COLO668 (cell line): ENCODE measurements around the gene ZNF385D.

ENCODE experiments used
- DNase-seq: peaks from one replicate; lab custom pipeline; 2025; ENCODE audit not compliant: unreplicated experiment; lab: John Stamatoyannopoulos, UW

The ZNF385D gene

GRCh38 chr3:21462141-21462540 is 288.9 kb downstream of the ZNF385D start:
- no peak for DNase-seq

GRCh38 chr3:21457084-21457483 is 293.9 kb downstream of the ZNF385D start:
- DNase-seq: no peak

DNA sequence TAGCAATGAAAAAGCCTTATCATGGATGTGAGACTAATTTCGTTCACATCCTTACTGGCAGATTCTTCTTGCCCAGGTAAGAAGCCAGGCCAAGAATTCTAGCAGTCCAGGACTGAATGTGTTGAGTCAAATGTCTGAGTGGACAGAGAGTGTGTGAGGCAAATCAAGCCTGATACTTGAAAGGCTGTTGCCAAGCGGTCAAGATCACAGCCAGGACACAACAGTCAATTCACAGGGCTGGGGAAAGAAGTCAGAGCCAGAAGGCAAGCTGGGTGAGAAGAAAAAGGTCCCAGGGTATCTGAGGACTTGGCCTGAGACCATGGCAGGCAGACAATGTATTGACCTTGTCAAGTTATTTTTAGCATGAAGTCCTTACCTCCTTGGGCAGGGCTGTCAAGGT is 301.3 kb downstream of the ZNF385D start:
- no peak for DNase-seq

GRCh38 chr3:21447476-21448151 is 303.4 kb downstream of the ZNF385D start:
- no peak for DNase-seq

DNA sequence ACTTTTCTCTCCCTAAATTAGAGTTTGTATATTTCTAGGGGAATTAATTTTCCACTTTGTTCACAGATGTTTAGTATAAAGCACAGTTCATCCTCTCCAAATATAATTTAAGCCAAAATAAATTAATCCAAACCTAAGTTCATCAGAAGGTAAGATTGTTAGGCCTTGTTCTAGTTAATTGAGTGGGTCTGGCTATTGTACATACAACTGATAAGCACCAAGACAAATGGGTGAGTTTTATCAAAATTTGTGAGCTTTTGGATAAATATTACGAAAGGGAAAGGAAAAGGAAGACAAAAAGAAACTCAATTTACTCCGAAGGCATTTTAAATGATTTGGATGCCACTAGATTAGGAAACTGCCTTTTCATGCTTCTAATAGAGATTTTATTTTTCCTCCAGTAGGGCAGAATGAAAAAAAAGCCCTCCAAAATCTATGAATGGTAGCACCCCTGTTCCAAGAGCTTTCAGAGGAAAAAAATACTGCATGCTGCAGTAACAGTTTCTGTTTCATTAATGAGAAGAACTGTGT is 304.0 kb downstream of the ZNF385D start:
- no peak for DNase-seq

- DNase-seq: no peak
These were observed 305.0 kb downstream of the ZNF385D start for GRCh38 chr3:21446027-21446426.

DNA sequence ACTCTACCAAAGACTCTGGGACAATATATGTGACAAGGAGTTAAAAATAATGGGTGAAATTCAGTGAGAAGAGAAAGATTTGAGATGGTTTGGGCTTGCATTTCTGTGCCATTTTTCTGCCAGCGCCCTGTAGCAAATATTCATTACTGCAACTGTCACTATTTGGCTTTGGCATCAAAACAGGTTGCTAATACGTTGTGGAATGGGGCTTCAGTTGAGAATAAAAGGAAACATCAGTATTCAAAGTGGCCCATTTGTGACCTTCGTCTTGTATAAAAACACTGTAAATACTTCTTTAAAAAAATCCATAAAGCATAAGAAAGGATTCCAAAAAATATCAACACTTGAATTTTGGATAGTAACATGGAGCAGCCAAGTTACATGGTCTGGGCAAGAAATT is 309.2 kb downstream of the ZNF385D start:
- no peak for DNase-seq

- DNase-seq: no peak
These were observed 314.2 kb downstream of the ZNF385D start for GRCh38 chr3:21436835-21437234.

DNA sequence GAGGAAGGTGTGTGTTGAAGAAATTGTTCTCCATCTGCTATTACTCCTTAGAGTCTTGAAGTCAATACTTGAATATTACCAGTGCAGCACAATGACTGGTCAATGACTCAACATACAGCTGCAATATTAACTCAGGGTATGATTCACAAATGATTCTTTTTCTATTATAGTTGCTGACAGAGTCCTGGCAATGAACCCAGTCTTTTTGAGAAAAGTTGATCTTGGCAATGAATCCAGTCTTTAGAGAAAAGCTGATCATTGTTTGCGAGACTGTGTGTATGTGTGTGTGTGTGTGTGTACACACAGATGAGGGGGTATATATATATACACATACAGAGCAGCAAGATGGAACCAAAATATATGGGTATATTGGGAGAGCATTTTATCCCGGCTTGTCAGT is 315.1 kb downstream of the ZNF385D start:
- no peak for DNase-seq

DNA sequence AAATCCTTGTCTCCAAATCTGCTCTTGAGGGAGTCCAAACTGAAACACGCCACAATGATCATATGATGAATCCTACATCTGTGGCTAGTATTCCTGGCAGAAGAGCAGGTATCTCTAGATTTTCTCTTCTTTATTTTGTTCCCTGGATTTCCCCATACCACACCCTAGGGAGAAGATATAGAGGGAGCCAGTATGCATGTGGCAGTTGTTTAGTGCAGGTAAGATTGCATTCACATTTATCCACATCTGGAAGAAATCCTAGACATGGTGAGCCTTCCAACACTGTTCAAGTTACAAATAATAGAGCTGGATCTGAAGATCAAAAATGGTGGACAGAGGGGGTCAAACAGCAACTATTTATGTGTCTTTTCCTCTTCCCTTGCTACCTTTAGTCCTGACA is 316.7 kb downstream of the ZNF385D start:
- no peak for DNase-seq

DNA sequence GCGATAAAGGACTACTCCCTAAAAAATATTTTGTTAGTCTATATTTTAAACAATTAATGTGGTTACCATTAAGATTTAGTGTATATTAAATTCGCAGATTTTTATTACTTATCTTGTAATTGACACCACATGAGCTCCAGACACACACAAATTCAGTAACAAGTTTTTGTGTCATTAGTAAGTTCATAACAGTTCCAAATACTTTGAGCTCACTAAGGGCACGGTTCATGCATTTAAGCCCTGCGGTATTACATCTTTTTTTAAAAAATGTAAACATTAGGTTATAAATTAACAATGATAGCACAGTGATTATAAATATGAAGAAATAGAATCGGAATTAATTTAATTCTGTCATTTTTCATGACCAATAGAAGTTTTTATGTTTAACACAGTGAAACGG is 317.3 kb downstream of the ZNF385D start:
- no peak for DNase-seq

DNA sequence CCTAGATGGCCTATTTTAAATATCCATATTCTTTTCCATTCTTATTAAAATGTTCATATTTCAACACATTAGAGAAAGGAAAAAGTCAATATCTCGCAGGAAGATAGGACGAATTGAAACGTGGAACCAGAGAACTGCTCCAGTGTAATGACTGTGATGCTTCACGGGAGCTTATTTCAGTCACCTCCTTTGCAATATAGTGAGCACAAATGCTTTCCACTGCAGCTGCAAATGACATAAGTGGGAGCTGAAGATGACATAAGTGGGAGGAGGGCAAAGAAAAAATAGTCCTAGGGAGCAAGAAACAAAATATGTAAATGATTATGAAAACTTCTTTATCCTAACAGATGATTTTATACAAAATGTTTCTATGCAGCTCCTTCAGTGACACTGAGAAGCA is 324.1 kb downstream of the ZNF385D start:
- DNase-seq: no peak

DNA sequence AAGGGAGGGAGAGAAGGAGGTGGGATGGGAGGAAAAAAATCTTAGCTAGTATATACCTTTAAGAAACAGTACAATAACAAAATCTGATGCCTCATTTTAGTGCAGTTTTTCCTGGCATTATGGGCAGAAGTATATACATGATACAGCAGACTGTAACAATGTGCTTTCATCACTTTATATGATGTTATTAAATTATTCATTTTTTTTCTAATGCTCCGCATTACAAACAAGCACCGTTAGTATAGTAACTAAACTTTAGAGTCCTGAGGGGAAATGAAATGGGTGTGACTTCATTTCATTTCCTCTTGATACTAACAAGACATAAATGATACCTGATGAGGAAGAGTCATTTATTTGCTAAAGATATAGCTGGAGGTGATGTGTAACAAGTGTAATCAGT is 325.3 kb downstream of the ZNF385D start:
- no peak for DNase-seq

DNA sequence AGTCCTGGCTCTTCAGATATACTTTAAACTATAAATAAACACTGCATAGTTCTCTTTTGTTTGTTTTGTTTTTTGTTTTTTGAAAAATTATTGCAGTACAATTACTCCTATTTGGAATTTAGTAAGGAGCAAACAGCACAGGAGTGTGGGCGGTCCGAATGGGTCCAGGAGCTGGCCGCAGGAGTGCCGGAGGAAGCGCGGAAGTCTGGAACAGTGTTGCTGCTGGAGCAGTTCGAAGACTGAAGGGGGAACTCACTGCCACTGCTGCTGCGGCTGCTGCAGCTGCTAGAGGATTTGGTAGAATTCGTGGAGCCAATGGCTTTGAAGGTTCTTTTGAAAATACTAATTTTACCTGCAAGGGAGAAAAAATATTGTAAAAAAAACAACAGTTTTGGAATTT is 329.9 kb downstream of the ZNF385D start:
- no peak for DNase-seq

GRCh38 chr3:21417991-21418390 is 333.0 kb downstream of the ZNF385D start:
- no peak for DNase-seq

DNA sequence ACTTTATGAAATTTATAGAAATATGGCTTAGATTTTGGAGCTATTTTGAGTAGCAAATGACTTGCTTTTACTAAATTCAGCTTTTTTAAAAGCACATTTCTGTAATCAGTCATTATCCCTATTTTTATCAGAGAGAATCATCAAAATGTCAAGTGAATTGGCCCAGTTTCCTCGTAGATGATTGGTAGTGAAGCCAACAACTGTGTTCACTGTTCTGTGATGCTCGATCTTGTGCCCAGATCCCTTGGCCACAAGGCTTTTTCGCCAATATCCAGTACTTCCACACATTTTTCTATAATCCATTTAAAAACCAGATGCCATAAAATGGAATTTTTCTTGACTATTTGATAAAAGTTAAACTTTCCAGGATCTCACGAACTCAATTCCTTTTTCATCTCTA is 336.5 kb downstream of the ZNF385D start:
- DNase-seq: no peak

GRCh38 chr3:21411058-21411457 is 340.0 kb downstream of the ZNF385D start:
- DNase-seq: no peak

GRCh38 chr3:21409401-21409800 is 341.6 kb downstream of the ZNF385D start:
- no peak for DNase-seq

- DNase-seq: no peak
These were observed 343.3 kb downstream of the ZNF385D start for GRCh38 chr3:21407743-21408142.

DNA sequence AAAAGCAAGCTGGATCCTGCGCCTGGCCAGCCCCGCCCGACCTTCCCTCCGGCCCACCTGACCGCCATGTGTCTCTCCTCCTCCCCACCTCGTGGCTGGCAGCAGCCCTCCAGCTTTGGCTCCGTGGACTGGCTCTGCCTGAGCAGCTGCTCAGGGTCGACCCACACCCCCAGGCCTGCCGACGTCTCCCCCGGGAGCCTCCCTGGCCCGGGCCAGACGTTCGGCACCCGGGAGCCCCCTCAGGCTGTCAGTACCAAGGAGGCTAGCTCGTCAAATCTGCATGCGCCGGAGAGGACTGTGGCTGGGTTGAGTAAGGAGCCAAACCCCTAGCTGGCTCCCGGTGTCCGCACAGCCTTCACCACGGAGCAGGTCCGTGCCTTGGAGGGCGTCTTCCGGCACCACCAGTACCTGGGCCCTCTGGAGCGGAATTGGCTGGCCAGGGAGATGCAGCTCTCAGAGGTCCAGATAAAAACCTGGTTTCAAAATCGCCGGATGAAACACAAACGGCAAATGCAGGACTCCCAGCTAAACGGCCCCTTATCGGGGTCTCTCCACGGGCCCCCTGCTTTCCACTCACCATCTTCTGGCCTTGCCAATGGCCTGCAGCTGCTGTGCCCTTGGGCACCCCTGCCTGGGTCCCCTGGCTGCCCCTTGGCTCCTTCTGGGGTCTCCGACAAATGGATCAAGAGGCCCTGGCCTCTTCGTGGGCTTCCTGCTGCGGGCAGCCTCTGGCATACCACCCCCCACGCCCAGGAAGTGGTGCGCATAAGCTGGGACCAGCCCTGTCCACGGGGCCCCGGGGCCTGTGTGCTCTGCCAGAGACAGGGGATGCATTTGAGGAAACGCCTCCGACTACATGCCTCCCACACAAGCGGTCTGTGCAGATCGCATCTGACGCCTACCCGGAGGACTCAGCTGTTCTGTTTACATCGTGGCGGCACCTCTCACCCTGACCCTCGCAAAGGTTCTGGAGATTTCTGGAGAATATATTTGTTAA is 345.0 kb downstream of the ZNF385D start:
- DNase-seq: no peak

GRCh38 chr3:21398461-21398860 is 352.5 kb downstream of the ZNF385D start:
- no peak for DNase-seq

GRCh38 chr3:21393683-21394311 is 357.2 kb downstream of the ZNF385D start:
- DNase-seq: no peak
